Keratinocyte (primary cell): ENCODE results near the gene FAU. TPM values are rescaled to one million over a fixed set of nuclear protein-coding genes. Genes with fewer than 3 reads are reported as not detected.

Experiments
- DNase-seq: peaks from one replicate; pipeline ENCODE4 v3.0.0-alpha.2; 2011; ENCODE audit warnings: low read depth, missing footprints, low spot score
- FAIRE-seq: peaks from 2 replicates; lab custom pipeline; 2011; peaks lifted over from hg19 to GRCh38; lab: Jason Lieb, UNC
- H2AFZ ChIP-seq: 2 replicates; pipeline ENCODE4 v1.6.0; 2012; ENCODE audit warnings: low read length, control low read depth, inconsistent platforms; ENCODE audit not compliant: control insufficient read depth
- H3K27ac ChIP-seq: 2 replicates; pipeline ENCODE4 v1.5.1; 2011; ENCODE audit warnings: low read length; ENCODE audit not compliant: control insufficient read depth, insufficient read depth
- H3K27me3 ChIP-seq: 3 replicates; pipeline ENCODE4 v1.6.0; 2011; ENCODE audit warnings: low read length; ENCODE audit not compliant: control insufficient read depth, insufficient read depth; ENCODE audit errors: extremely low read depth
- H3K36me3 ChIP-seq, 2 experiments: 2 replicates in 1 of 2; 3 replicates in 1 of 2; pipeline ENCODE4 v1.5.1; 2011; ENCODE audit warnings: low read length in 2 of 2, mild to moderate bottlenecking in 1 of 2; ENCODE audit not compliant: control insufficient read depth in 2 of 2, insufficient read depth in 2 of 2; ENCODE audit errors: extremely low read depth in 1 of 2
- H3K4me1 ChIP-seq: 3 replicates; pipeline ENCODE4 v1.5.1; 2011; ENCODE audit warnings: low read length; ENCODE audit not compliant: control insufficient read depth, insufficient read depth; ENCODE audit errors: extremely low read depth
- H3K4me2 ChIP-seq: 3 replicates; pipeline ENCODE4 v1.6.0; 2011; ENCODE audit warnings: low read depth, low read length; ENCODE audit not compliant: control insufficient read depth, insufficient read depth; ENCODE audit errors: extremely low read depth
- H3K4me3 ChIP-seq, 3 experiments: fragments of 200-600 bp in 1 of 3; sonication (generic) in 1 of 3; 2 replicates in 2 of 3; 3 replicates in 1 of 3; pipeline ENCODE4 v1.5.1; 2011 to 2016; ENCODE audit warnings: low read length in 3 of 3, mild to moderate bottlenecking in 3 of 3, control low read depth in 2 of 3, inconsistent platforms in 1 of 3, low read depth in 1 of 3, mixed read lengths in 1 of 3, mixed run types in 1 of 3, moderate library complexity in 1 of 3; ENCODE audit not compliant: control insufficient read depth in 2 of 3, insufficient read depth in 2 of 3; ENCODE audit errors: extremely low read depth in 1 of 3
- H3K79me2 ChIP-seq: 2 replicates; pipeline ENCODE4 v1.6.0; 2012; ENCODE audit warnings: low read length; ENCODE audit not compliant: control insufficient read depth, insufficient read depth
- H3K9ac ChIP-seq: 3 replicates; pipeline ENCODE4 v1.6.0; 2011; ENCODE audit warnings: low read length; ENCODE audit not compliant: control insufficient read depth, insufficient read depth; ENCODE audit errors: extremely low read depth
- H3K9me1 ChIP-seq: 3 replicates; pipeline ENCODE4 v1.6.0; 2011; ENCODE audit warnings: low read length; ENCODE audit not compliant: control insufficient read depth, insufficient read depth; ENCODE audit errors: extremely low read depth
- H3K9me3 ChIP-seq: 2 replicates; pipeline ENCODE4 v1.5.1; 2012; ENCODE audit warnings: low read depth, low read length; ENCODE audit not compliant: control insufficient read depth
- H4K20me1 ChIP-seq: 3 replicates; pipeline ENCODE4 v1.6.0; 2011; ENCODE audit warnings: low read length; ENCODE audit not compliant: control insufficient read depth, insufficient read depth; ENCODE audit errors: extremely low read depth
- CTCF ChIP-seq, 3 experiments: IDR thresholded peaks in 1 of 3; conservative IDR thresholded peaks in 1 of 3; optimal IDR thresholded peaks in 1 of 3; 2 replicates in 2 of 3; 3 replicates in 1 of 3; pipeline versions ENCODE3 to v1.5.1; 2011; ENCODE audit warnings: low read length in 3 of 3, mild to moderate bottlenecking in 3 of 3, moderate library complexity in 2 of 3, control low read depth in 1 of 3, inconsistent platforms in 1 of 3; ENCODE audit not compliant: insufficient read depth in 2 of 3; ENCODE audit errors: extremely low read depth in 1 of 3
- EZH2 ChIP-seq: IDR thresholded peaks from one replicate; pipeline ENCODE4 v1.6.1; 2012; ENCODE audit warnings: inconsistent platforms, mild to moderate bottlenecking, low read length, moderate library complexity
- dilution Hi-C: fragments of 300-500 bp; cut with MboI; formaldehyde crosslinking; loops from one replicate; pipeline ENCODE4 v1.7.0; 2020; ENCODE audit warnings: low sequenced_read_pairs; ENCODE audit not compliant: extremely low pct_ligation_motif_present
- polyA plus RNA-seq, 5 experiments: library from polyadenylated mRNA; depleted of rRNA in 3 of 5; stranded (reverse) in 3 of 5; stranded (forward) in 1 of 5; unstranded in 1 of 5; fragments of >200 nt; gene quantifications; 1 replicate in 1 of 5; 2 replicates in 3 of 5; 3 replicates in 1 of 5; pipeline versions ENCODE4 v1.2.1 to v1.2.3, GENCODE V29; 2011 to 2012; ENCODE audit warnings: missing spikeins in 2 of 5, low read depth in 1 of 5, low replicate concordance in 1 of 5

FAU gene
- polyA plus RNA-seq, 1 donor (not counting 4 experiments of a cell fraction or from before 2014, with no cell fraction given), result 452 TPM

GRCh38 chr11:65090628-65091027 lies 31.3 kb downstream of the FAU start:
- Histone ChIP-seq H4K20me1 (no peaks in the 10 kb centered on the region), H3K9me1 (no peaks in the 10 kb centered on the region), H3K9ac (no peak overlapping the region), H3K9me3 (no peaks in the 10 kb centered on the region), H3K4me2 (no peak overlapping the region), H3K4me1 (peaks cover 3% of the 10 kb centered on the region), H3K36me3 (peaks cover 19 to 22% of the 10 kb centered on the region in 2 experiments), H3K27me3 (no peaks in the 10 kb centered on the region), H3K27ac (no peak overlapping the region), H2AFZ (no peak overlapping the region), H3K79me2 (peaks cover 2% of the 10 kb centered on the region), H3K4me3 (no peak overlapping the region)
- no peak for DNase-seq
- dilution Hi-C loops, result no loop called here
- FAIRE-seq, result no peak
- TF ChIP-seq CTCF (optimal IDR thresholded peaks at IDR 0.05 in 1 of 3, IDR thresholded peaks at IDR 0.05 in 1 of 3, conservative IDR thresholded peaks at IDR 0.05 in 1 of 3; ENCODE audit: extremely low read depth in 1 of 3, insufficient read depth in 2 of 3, low read length in 3 of 3), result no peak
- no peak for TF ChIP-seq EZH2

- no peak overlapping the region for H3K27ac ChIP-seq
- H3K9ac ChIP-seq, result no peak overlapping the region
- TF ChIP-seq EZH2 (no peak), CTCF (optimal IDR thresholded peaks at IDR 0.05 in 1 of 3, IDR thresholded peaks at IDR 0.05 in 1 of 3, conservative IDR thresholded peaks at IDR 0.05 in 1 of 3; ENCODE audit: extremely low read depth in 1 of 3, insufficient read depth in 2 of 3, low read length in 3 of 3) (no peak)
- no peaks in the 10 kb centered on the region for H3K9me1 ChIP-seq
- dilution Hi-C loops, result no loop called here
- no peaks in the 10 kb centered on the region for H3K9me3 ChIP-seq
- H3K4me1 ChIP-seq, result peaks cover 7% of the 10 kb centered on the region
- no peaks in the 10 kb centered on the region for H3K27me3 ChIP-seq
- H4K20me1 ChIP-seq, result no peaks in the 10 kb centered on the region
- H3K4me3 ChIP-seq, result no peak overlapping the region
- peaks cover 19 to 28% of the 10 kb centered on the region in 2 experiments for H3K36me3 ChIP-seq
- H2AFZ ChIP-seq, result no peak overlapping the region
- FAIRE-seq (no peak), DNase-seq (no peak)
- H3K79me2 ChIP-seq, result peaks cover 12% of the 10 kb centered on the region
- no peak overlapping the region for H3K4me2 ChIP-seq
These were observed 32.3 kb downstream of the FAU start for GRCh38 chr11:65089621-65090020.
